ENCODE results near the gene TGFB1.
"Not testable (repeated sequence)": the region's sequence is repeated elsewhere in the genome, so short reads cannot be mapped to it uniquely, and the experiment has no call there.

The TGFB1 gene

DNA sequence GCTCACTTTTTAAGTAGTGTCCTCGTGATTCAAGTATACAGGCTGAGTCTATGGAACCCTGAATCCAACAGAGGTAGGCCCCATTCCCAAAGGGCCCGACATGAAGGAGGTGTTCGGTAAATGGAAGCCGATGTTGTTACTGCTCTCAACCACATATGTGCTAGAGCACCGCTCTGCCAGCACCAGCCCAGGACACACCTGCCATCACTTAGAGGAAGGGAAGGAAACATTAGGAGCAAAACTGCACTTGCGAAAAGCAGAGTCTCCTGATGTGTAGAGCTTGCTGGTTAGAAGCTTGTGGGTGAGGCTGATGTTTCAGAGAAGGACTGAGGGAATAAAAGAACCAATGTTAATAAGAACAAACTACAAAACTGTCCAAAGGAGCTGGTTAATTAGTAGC is 53.2 kb downstream of the TGFB1 start:
- DNase-seq (ENCODE audit: low spot score): no peak

DNA sequence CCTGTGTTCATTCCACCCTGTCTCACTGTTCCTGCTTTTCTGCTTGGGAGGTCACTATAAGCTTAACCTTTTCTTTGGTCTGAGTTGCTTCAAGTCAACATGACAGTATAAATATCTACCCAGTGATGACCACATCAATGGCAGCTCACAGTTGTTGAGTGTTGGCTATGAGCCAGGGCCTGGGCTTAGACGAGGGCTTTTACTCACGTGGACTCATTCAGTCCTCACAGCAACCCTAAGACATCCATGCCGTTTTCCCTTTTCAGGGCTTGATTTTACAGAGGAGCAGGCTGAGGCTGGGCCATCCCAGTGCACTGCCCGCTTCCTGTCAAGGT is 54.0 kb downstream of the TGFB1 start:
- DNase-seq (ENCODE audit: low spot score): no peak

- DNase-seq (ENCODE audit: low spot score): no peak
Measured at GRCh38 chr19:41299046-41299754, 54.5 kb downstream of the TGFB1 start.

GRCh38 chr19:41298348-41298964 is 55.3 kb downstream of the TGFB1 start:
- no peak for DNase-seq (ENCODE audit: low spot score)

GRCh38 chr19:41297628-41298347 is 55.9 kb downstream of the TGFB1 start:
- DNase-seq (ENCODE audit: low spot score): no peak

DNA sequence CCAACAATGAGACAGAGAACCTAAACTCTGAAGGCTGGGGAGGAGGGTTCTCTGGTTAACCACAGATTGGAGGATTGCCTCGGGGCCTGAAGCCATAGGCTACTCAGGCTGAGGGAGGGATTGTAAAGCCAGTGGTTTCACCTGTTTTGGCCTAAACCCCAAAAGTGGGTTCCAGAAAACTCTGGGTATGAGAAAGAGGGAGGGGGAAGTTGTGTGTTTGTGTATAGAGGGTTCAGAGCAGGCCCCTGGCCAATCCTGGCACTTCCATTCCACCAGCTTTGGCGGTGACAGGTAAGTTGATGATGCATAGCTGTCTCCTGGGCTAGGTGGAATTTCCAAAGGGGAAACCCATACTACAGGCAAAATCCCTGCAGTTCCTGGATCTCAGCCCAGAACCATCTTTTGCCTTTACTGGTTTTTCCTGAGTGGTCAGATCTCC is 57.3 kb downstream of the TGFB1 start:
- no peak for DNase-seq (ENCODE audit: low spot score)

DNA sequence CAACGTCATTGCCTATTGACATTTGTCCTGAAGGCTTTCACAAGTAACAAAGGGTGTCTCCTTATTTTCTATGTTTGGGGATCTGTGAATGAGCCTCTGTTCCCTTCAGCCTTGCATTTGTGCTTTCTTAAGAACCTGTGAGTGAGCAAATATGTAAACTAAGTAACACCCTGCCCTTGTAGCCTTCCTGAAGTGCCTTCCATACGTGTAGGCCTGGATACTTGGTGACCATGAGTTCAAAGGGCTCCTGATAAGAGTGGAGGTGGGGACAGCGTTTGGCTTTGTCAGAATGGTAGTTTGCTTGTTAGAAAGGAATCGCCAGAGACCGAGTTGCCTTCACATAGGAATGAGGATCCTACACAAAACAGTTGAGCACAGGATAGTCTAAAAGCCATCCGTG is 58.2 kb downstream of the TGFB1 start:
- DNase-seq (ENCODE audit: low spot score): no peak

GRCh38 chr19:41294393-41294792 is 59.3 kb downstream of the TGFB1 start:
- DNase-seq (ENCODE audit: low spot score): no peak

- not testable (repeated sequence) for DNase-seq (ENCODE audit: low spot score)
Measured at GRCh38 chr19:41289814-41290213, 63.9 kb downstream of the TGFB1 start.

DNA sequence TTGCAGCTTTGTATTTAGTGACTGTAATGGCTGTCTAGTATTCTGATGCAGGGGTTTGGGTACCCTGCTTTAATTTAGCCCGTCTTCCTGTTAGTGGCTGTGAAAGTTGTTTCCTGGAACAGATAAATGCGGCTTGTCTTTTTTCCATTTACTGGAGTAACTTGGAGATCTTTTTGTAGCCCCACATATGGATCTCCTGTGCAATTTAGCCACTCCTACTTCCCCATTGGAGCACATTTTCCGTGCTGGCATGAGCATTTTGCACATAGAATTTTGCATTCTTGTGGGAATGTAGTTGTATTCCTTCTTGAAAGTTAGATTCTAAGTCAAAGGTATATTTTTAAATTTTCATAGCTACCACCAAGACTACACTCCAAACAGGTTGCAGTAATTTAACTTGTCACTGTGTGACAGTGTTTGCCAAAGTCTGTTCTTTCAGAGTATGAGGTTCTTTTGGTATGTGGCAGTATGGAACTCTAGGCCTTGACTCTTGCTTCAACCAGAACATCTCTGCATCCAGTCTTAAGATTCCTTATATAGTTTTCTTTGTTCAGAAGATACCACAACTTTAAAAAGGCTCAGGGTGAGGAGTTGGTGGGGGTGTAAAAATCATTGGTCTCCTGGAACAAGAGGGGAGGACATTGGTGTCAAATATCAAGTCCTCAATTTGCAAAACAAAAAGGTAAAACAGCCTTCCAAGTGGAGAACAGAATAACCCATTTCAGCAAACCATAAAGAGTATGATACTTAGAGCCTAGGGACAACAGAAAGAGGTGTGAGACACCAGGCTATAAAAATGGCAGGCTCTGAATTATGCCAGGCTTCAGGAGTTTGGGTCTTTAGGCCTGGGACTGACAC is 64.8 kb downstream of the TGFB1 start:
- DNase-seq (ENCODE audit: low spot score): no peak

All from activated CD4-positive, alpha-beta T cell treated with anti-CD3 and anti-CD28 coated beads, Interleukin-2, Interleukin-4, amounts not matched to agents 100 ng/mL and 50 ng/mL, durations not matched to agents 16 hours and 8 hours (primary cell).